ENCODE results near the gene PI4KA.

DNA sequence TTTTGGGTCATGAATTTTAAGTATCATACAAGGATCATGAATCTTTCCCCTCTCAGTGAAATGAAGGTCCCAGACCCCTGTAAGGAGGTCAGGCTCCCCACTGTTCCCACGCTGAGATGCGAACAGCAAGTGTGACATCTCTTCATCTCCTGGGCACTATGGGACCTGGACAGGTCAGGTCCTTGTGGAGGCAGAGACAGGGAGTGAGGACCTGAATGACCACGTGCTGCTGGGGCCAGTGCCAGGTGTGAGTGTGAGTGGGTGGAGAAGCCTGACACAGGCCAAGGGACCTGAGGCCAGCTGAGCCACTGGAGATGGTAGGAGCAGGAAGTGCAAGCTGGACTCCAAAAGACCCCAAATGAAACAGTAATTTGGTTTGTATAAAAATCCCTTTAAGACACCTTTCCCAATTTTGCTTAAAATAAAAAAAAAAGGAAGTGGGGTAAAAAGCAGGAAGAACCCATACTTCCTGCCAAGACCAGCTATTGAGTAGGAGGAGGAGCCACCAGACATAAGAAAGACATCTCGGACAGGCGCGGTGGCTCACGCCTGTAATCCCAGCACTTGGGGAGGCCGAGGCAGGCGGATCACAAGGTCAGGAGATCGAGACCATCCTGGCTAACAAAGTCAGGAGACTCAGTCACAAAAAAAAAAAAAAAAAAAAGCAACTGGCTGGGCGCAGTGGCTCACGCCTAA, 120.1 kb downstream of the PI4KA start:
- TF ChIP-seq ZNF114 (CRISPR knock-in tag; IDR thresholded peaks at IDR 0.05) (no peak), POLR2AphosphoS5 (IDR thresholded peaks at IDR 0.05; ENCODE audit: low read depth) (no peak), CREB1 (CRISPR knock-in tag; IDR thresholded peaks at IDR 0.05; ENCODE audit: low read depth) (no peak), EZH2 (IDR thresholded peaks at IDR 0.05; ENCODE audit: low read depth, unreplicated experiment) (no peak), EZH2phosphoT487 (IDR thresholded peaks at IDR 0.05; ENCODE audit: unreplicated experiment) (no peak), ZNF331 (CRISPR knock-in tag; IDR thresholded peaks at IDR 0.05; ENCODE audit: low read depth) (no peak)
- TF ChIP-seq, protein P1, sequence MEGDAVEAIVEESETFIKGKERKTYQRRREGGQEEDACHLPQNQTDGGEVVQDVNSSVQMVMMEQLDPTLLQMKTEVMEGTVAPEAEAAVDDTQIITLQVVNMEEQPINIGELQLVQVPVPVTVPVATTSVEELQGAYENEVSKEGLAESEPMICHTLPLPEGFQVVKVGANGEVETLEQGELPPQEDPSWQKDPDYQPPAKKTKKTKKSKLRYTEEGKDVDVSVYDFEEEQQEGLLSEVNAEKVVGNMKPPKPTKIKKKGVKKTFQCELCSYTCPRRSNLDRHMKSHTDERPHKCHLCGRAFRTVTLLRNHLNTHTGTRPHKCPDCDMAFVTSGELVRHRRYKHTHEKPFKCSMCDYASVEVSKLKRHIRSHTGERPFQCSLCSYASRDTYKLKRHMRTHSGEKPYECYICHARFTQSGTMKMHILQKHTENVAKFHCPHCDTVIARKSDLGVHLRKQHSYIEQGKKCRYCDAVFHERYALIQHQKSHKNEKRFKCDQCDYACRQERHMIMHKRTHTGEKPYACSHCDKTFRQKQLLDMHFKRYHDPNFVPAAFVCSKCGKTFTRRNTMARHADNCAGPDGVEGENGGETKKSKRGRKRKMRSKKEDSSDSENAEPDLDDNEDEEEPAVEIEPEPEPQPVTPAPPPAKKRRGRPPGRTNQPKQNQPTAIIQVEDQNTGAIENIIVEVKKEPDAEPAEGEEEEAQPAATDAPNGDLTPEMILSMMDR (conservative IDR thresholded peaks at IDR 0.05; ENCODE audit: low read depth in 2 of 2), result no peak
- TF ChIP-seq, protein P2, sequence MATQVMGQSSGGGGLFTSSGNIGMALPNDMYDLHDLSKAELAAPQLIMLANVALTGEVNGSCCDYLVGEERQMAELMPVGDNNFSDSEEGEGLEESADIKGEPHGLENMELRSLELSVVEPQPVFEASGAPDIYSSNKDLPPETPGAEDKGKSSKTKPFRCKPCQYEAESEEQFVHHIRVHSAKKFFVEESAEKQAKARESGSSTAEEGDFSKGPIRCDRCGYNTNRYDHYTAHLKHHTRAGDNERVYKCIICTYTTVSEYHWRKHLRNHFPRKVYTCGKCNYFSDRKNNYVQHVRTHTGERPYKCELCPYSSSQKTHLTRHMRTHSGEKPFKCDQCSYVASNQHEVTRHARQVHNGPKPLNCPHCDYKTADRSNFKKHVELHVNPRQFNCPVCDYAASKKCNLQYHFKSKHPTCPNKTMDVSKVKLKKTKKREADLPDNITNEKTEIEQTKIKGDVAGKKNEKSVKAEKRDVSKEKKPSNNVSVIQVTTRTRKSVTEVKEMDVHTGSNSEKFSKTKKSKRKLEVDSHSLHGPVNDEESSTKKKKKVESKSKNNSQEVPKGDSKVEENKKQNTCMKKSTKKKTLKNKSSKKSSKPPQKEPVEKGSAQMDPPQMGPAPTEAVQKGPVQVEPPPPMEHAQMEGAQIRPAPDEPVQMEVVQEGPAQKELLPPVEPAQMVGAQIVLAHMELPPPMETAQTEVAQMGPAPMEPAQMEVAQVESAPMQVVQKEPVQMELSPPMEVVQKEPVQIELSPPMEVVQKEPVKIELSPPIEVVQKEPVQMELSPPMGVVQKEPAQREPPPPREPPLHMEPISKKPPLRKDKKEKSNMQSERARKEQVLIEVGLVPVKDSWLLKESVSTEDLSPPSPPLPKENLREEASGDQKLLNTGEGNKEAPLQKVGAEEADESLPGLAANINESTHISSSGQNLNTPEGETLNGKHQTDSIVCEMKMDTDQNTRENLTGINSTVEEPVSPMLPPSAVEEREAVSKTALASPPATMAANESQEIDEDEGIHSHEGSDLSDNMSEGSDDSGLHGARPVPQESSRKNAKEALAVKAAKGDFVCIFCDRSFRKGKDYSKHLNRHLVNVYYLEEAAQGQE (IDR thresholded peaks at IDR 0.05; ENCODE audit: unreplicated experiment), result no peak
- TF ChIP-seq, protein P3, sequence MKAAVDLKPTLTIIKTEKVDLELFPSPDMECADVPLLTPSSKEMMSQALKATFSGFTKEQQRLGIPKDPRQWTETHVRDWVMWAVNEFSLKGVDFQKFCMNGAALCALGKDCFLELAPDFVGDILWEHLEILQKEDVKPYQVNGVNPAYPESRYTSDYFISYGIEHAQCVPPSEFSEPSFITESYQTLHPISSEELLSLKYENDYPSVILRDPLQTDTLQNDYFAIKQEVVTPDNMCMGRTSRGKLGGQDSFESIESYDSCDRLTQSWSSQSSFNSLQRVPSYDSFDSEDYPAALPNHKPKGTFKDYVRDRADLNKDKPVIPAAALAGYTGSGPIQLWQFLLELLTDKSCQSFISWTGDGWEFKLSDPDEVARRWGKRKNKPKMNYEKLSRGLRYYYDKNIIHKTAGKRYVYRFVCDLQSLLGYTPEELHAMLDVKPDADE (IDR thresholded peaks at IDR 0.05), result no peak
